GM18868 (cell line): Measurements from ENCODE around the gene PGRMC1.
"Not testable (repeated sequence)": the region's sequence is repeated elsewhere in the genome, so short reads cannot be mapped to it uniquely, and the experiment has no call there.

Source experiments
- ATAC-seq: cut with Tn5 transposase; IDR thresholded peaks from one replicate; pipeline ENCODE4 v1.9.1; 2021; ENCODE audit warnings: mild to moderate bottlenecking, moderate library complexity; ENCODE audit not compliant: unreplicated experiment

The PGRMC1 gene

GRCh38 chrX:119231936-119232445 lies 4.1 kb upstream of the PGRMC1 start:
- ATAC-seq = no peak

DNA sequence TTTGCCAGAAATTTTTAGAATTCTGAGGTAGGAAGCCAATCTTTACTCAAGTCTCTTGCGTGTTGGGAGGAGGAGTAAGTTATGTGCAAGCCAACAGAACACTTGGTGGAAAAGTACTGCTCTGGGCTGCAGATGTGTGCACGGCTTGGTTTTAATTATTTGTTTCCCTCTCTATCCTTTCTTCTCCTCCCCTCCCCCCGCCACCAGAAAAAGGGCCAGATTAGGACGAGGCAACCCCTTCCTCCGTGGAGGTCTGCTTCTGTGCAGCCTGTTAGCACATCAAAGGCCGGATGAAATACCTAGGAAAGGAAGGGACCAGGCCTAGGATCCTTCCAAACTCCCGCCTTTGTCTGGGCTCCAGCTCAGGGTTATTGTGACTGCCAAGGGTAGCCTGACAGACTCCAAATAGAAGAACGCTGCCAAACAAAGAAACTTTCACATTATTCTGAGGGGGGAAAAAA lies 1.0 kb upstream of the PGRMC1 start:
- ATAC-seq = no peak

GRCh38 chrX:119236623-119237561 lies 807 bp downstream of the PGRMC1 start:
- peak; percentile 28 for ATAC-seq

DNA sequence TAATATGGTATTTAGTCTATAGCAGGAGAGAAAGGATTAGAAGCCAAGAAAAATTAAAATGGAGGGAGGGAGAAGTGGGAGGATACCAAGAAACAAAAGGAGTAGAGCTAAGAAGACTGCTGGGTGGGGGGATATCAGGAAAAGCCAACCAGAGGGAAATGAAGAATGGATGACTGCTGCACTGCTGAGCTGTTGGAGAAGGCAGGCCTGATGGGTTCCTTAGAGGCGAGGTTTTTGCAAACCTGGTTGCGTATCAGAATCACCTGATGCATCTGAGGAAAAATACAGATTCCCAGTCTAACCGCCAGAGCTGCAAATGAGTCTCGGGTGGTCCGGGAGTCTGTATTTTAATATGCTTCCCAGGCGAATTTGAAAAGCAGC lies 1.5 kb downstream of the PGRMC1 start:
- ATAC-seq = no peak

- no peak for ATAC-seq
These were observed 2.5 kb downstream of the PGRMC1 start for GRCh38 chrX:119238557-119238956.

DNA sequence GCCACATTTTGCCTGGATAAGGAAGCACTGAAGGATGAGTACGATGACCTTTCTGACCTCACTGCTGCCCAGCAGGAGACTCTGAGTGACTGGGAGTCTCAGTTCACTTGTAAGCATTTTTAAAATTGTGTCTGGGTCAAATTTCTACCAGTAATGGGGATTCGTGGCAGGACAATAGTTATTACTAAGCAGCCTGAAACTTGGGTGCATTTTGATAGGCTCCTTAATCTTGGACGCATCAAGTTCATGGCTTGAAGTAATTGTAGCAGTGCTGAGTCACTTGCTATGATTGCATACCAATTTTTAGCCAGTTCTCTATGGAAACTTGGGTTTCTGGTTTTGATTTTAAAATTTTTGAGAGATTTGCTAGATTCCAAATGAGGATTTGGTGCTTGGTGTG lies 4.3 kb downstream of the PGRMC1 start:
- no peak for ATAC-seq

DNA sequence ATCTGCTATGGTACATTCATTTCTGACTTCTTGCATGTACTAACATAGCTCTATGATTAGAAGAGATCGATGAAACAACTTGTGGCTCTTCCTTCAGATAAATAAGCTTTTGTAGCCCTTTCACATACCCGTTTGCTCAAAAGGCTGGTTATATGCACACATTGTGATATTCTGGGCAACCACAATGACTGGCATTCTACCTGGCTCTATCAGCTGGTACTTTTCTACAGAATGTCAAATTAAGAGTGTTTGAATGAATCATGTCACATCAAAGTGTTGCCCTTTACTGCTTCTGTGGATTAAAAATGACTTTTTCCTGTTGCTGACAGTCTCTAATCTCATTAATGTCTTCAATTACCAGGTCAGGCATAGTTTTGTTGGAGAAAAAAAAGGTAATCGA lies 11.6 kb downstream of the PGRMC1 start:
- ATAC-seq = no peak

- no peak for ATAC-seq
These were observed 13.8 kb downstream of the PGRMC1 start for GRCh38 chrX:119249891-119250290.

- ATAC-seq = no peak
These were observed 15.3 kb downstream of the PGRMC1 start for GRCh38 chrX:119251386-119251785.

- ATAC-seq = no peak
These were observed 16.6 kb downstream of the PGRMC1 start for GRCh38 chrX:119252716-119253115.

GRCh38 chrX:119266364-119266995 lies 30.4 kb downstream of the PGRMC1 start:
- ATAC-seq = no peak

DNA sequence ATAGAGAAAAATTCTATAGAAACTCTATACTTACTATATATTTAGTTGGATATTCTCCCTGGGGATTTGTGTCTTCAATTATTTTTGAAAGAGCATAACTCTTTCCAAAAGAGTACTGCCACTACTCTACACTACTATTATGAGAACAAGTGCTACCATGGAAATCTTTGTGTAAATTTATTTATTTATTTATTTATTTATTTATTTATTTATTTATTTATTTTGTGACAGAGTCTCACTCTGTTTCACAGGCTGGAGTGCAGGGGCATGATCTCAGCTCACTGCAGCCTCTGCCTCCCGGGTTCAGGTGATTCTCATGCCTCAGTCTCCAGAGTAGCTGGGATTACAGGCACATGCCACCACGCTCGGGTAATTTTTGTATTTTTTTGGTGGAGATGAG lies 31.0 kb downstream of the PGRMC1 start:
- not testable (repeated sequence) for ATAC-seq

DNA sequence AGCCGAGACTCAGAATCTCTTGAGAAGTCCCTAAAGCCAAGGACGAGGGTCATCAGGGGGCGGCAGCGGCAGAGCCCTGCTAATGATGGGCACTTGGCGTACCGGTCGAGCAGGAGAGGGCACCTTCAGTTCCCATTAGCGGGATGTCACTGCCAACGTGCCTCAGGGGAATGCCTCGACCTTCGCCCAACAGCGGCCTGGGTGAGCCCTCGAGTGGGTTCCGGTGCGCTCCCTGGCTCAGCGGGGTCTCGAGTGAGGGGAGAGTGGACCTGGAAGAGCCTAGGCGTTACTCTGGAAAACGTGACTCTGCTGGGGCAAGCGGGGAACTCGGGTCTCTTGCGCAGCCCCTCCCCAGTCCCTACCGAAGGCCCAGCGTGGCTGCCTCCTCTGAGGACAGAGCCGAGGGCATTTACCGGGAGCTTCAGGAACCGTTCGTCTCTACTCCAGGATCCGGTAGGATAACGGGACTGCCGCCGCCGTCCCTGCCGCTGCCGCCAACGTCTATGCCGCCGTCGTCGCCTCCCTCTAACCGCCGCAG lies 36.9 kb downstream of the PGRMC1 start:
- no peak for ATAC-seq

DNA sequence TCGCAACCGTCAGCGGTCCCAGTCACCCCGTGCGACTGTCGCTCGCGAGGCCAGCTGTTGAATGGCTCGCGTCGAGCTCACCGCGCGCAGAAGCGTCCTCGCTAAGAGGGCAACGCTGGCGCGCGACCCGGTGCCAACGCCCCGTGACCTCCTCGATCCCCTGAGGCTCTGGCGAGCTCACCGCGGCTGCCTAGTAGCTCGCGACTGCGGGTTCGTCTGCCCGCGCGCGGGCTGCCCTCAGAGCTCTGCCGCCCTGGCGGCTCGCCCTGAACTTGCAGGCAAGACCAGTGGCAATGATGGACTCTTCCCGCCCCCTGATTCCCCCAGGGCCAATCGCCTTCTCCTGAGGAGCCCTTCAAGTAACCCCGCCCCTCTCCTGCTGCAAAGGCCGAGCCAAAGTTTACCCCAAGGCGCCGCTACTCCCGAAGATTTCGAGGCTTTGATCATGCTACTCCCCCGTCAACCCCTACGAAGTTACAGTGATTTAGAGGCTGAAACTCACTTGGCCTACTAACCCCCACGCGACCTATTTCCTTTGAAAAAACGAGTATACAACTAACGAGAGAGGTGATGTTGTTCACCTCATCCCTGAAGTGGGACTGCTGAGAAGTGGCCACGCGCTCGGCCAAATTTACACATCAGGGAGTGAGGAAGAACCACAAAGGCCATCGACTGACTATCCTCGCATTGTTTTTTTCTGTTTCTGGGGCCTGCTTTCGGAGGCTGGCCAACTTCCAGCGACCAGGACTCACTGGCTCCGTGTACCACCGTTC lies 37.5 kb downstream of the PGRMC1 start:
- ATAC-seq = peak; percentile 70

GRCh38 chrX:119282347-119282746 lies 46.3 kb downstream of the PGRMC1 start:
- ATAC-seq = not testable (repeated sequence)

DNA sequence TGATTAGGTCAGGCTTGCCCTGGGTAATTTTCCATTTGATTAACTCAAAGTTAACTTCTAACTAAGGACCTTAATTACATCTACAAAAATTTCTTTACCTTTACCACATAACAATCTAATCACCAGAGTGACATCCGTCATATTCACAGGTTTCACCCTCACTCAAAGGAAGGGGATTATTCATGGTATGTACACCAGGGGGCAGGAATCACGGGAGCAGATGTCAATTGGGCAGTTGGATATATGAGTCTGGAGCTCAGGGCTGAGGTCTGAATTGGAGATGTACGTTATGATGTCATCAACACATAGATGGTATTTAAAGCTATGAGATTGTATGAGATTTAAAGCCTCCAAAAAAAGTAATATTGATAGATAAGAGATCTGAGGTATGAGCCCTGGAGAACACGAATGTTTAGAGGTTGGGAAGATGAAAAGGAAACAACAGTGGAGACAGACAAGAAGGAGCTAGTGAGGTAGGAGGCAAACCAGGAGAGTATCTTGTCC lies 52.9 kb downstream of the PGRMC1 start:
- ATAC-seq = no peak

- no peak for ATAC-seq
These were observed 54.4 kb downstream of the PGRMC1 start for GRCh38 chrX:119290476-119290875.

GRCh38 chrX:119291246-119291645 lies 55.2 kb downstream of the PGRMC1 start:
- not testable (repeated sequence) for ATAC-seq

DNA sequence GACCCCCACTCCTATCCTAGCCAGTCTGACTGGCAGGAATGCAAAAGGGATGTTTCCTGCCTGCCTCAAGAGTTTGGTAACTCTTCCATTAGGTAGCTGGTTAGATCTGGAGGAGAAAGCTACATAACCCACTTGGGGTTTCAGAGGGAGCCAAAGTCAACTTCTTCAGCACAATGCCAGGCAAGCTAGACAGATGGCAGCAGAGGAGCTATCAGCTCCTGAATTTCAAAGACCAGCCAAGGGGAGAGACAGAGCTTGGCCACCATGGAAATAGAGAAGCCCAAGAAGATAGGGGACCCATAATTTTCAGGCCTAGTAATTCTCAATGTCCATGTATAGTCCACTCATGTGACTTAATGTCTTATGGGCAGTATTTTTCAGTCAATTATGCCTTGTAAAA lies 56.4 kb downstream of the PGRMC1 start:
- ATAC-seq = no peak
